Kidney epithelial cell (primary cell): Measurements from ENCODE around the gene PRKG1. TPM values are rescaled to one million over a fixed set of nuclear protein-coding genes. Genes with fewer than 3 reads are reported as not detected.

ENCODE experiments used
- DNase-seq: peaks from one replicate; pipeline ENCODE4 v3.0.0-alpha.2; 2010; ENCODE audit warnings: low read depth
- H3K27me3 ChIP-seq: 2 replicates; pipeline ENCODE4 v1.6.0; 2011; ENCODE audit warnings: low read length; ENCODE audit not compliant: control insufficient read depth, insufficient read depth
- H3K36me3 ChIP-seq: 2 replicates; pipeline ENCODE4 v1.5.1; 2011; ENCODE audit warnings: low read length; ENCODE audit not compliant: control insufficient read depth, insufficient read depth
- H3K4me3 ChIP-seq: 2 replicates; pipeline ENCODE4 v1.5.1; 2011; ENCODE audit warnings: low read depth, mild to moderate bottlenecking, control low read depth, low read length
- CTCF ChIP-seq: IDR thresholded peaks from 2 replicates; pipeline ENCODE4 v1.5.1; 2011; ENCODE audit warnings: mild to moderate bottlenecking, moderate library complexity, low read length, control low read depth, inconsistent platforms; ENCODE audit not compliant: insufficient read depth, poor library complexity, severe bottlenecking
- total RNA-seq: library from RNA; depleted of rRNA; stranded (reverse); fragments of >200 nt; gene quantifications from 2 replicates; pipeline ENCODE4 v1.2.3, GENCODE V29; 2015

The PRKG1 gene
- total RNA-seq, 1 donor from 2014 or later, result 1.3 TPM

GRCh38 chr10:52170776-52171175 is 1096.5 kb downstream of the PRKG1 start:
- no peak for DNase-seq
- TF ChIP-seq CTCF, result no peak
- Histone ChIP-seq H3K27me3 (no peaks in the 10 kb centered on the region), H3K4me3 (no peak overlapping the region), H3K36me3 (no peaks in the 10 kb centered on the region)

DNA sequence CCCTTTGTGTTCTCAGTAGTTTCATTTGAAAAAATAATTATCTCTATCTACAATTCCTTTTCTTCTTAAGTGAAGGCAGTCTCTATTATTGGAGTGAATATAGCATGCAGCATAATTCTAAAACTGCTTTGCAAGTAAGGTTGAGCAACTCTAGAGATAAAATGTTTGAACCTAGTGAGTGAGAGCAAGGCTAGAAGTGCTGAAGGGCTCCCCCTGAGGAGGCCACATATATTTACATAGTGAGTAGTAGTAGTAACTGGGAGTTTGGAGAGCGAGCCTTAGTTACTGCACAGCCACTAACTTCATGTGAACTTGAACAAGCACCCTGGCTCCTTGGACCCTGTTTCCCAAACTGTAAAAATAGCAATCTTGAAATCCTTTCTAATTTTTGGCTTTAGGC is 1098.3 kb downstream of the PRKG1 start:
- H3K27me3 ChIP-seq, result no peaks in the 10 kb centered on the region
- H3K36me3 ChIP-seq, result no peaks in the 10 kb centered on the region
- no peak for TF ChIP-seq CTCF
- no peak for DNase-seq
- H3K4me3 ChIP-seq, result no peak overlapping the region

DNA sequence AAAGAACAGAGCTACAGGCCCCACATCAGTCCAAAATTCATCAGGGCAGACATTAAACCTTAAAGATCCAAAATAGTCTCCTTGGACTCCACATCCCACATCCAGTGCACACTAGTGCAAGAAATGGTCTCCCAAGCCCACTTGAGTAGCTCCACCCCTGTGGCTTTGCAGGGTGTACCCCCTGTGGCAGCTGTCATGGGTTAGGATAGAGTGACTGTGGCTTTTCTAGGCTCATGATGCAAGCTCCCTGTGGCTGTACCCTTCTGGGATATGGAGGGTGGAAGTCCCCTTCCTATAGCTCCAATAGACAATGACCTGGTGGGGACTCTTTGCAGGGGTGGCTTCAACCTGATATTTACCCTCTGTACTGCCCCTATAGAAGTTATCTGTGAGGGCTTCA is 1111.0 kb downstream of the PRKG1 start:
- no peak for TF ChIP-seq CTCF
- no peak for DNase-seq

DNA sequence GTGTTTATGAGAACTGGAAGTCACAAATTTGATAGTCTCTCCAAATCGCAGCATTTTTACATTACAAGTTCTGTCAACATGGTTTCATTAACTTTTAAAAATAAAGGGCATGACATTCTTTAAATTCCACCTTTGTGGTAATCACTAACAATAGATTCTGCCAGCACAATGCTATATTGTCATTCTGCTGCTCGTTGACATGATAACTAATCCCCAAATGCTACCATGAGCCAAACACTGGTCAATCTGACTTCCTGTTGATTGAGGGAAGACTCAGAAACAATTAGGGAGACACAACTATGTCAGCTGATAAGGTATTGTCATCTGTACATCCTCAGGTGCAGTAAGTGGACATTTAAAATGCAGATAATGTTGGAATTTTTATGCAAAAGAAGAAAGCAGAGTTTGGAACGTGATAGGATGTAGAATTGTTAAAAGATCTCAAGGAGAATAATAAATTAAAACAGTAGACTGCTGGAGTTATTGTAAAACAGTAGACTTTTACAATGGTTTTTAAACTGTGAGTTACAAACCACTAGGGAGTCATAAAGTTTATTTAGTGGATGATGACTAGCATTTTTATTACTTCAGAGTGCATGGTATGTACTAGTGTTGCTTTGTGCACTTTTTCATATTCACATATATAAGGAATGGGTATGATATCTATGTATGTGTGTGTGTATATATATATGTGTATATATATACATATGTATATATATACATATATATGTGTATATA is 1113.4 kb downstream of the PRKG1 start:
- Histone ChIP-seq H3K27me3 (no peaks in the 10 kb centered on the region), H3K36me3 (no peaks in the 10 kb centered on the region), H3K4me3 (no peak overlapping the region)
- no peak for TF ChIP-seq CTCF
- DNase-seq, result no peak

More for the DNA sequence above, 1111.0 kb downstream of the PRKG1 start:
- no peaks in the 10 kb centered on the region for H3K36me3 ChIP-seq
- H3K4me3 ChIP-seq, result no peak overlapping the region
- H3K27me3 ChIP-seq, result no peaks in the 10 kb centered on the region

DNA sequence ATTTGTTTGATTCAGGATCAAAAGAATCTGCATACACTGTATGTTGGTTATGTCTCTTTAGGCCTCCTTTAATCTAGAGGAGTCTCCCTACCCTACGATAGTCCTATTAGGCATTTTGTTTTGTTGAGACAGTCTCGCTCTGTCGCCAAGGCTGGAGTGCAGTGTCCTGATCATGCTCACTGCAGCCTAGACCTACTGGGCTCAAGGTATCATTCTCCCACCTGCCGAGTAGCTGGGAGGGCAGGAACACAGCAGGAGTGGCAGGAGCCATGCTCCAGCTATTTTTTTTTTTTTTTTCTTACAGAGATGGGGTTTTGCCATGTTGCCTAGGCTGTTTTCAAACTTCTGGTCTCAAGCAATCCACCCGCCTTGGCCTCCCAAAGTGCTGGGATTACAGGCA is 1116.8 kb downstream of the PRKG1 start:
- Histone ChIP-seq H3K4me3 (no peak overlapping the region), H3K36me3 (no peaks in the 10 kb centered on the region), H3K27me3 (no peaks in the 10 kb centered on the region)
- TF ChIP-seq CTCF, result no peak
- no peak for DNase-seq

- Histone ChIP-seq H3K27me3 (no peaks in the 10 kb centered on the region), H3K4me3 (no peak overlapping the region), H3K36me3 (no peaks in the 10 kb centered on the region)
- no peak for DNase-seq
- no peak for TF ChIP-seq CTCF
Measured at GRCh38 chr10:52194191-52194590, 1119.9 kb downstream of the PRKG1 start.
